ENCODE results near the gene RASSF6.
A peak's percentile ranks its signal among the peaks of the same experiment; 100 is the strongest.
"Not testable (repeated sequence)": the region's sequence is repeated elsewhere in the genome, so short reads cannot be mapped to it uniquely, and the experiment has no call there.

Gene RASSF6

GRCh38 chr4:73606465-73606974 is 13.7 kb downstream of the RASSF6 start:
- H3K4me3 ChIP-seq (ENCODE audit: low read depth, low read length), result no peak overlapping the region
- TF ChIP-seq CTCF (IDR thresholded peaks at IDR 0.05; ENCODE audit: low read depth, low read length), result no peak
- DNase-seq (ENCODE audit: low read depth, low spot score), result no peak
- in situ Hi-C loops (cut with HindIII; ENCODE audit: low sequenced_read_pairs), result no loop called here

- in situ Hi-C loops (cut with HindIII; ENCODE audit: low sequenced_read_pairs), result no loop called here
- no peak for TF ChIP-seq CTCF (IDR thresholded peaks at IDR 0.05; ENCODE audit: low read depth, low read length)
- H3K4me3 ChIP-seq (ENCODE audit: low read depth, low read length), result no peak overlapping the region
- DNase-seq (ENCODE audit: low read depth, low spot score), result no peak
Observed at GRCh38 chr4:73603854-73604584, 16.2 kb downstream of the RASSF6 start.

GRCh38 chr4:73603271-73603710 is 16.9 kb downstream of the RASSF6 start:
- peak; percentile 86 for DNase-seq (ENCODE audit: low read depth, low spot score)

GRCh38 chr4:73600954-73601353 is 19.3 kb downstream of the RASSF6 start:
- no peak overlapping the region for H3K4me3 ChIP-seq (ENCODE audit: low read depth, low read length)
- TF ChIP-seq CTCF (IDR thresholded peaks at IDR 0.05; ENCODE audit: low read depth, low read length), result no peak
- DNase-seq (ENCODE audit: low read depth, low spot score), result no peak
- in situ Hi-C loops (cut with HindIII; ENCODE audit: low sequenced_read_pairs), result no loop called here

More at GRCh38 chr4:73603271-73603710, 16.9 kb downstream of the RASSF6 start:
- TF ChIP-seq CTCF (IDR thresholded peaks at IDR 0.05; ENCODE audit: low read depth, low read length), result no peak
- no peak overlapping the region for H3K4me3 ChIP-seq (ENCODE audit: low read depth, low read length)
- in situ Hi-C loops (cut with HindIII; ENCODE audit: low sequenced_read_pairs), result no loop called here

- H3K4me3 ChIP-seq (ENCODE audit: low read depth, low read length), result no peak overlapping the region
- peak; percentile 76 for DNase-seq (ENCODE audit: low read depth, low spot score)
- TF ChIP-seq CTCF (IDR thresholded peaks at IDR 0.05; ENCODE audit: low read depth, low read length), result no peak
- in situ Hi-C loops (cut with HindIII; ENCODE audit: low sequenced_read_pairs), result no loop called here
Observed at GRCh38 chr4:73599182-73599581, 21.1 kb downstream of the RASSF6 start.

- no peak overlapping the region for H3K4me3 ChIP-seq (ENCODE audit: low read depth, low read length)
- TF ChIP-seq CTCF (IDR thresholded peaks at IDR 0.05; ENCODE audit: low read depth, low read length), result no peak
- DNase-seq (ENCODE audit: low read depth, low spot score), result no peak
- in situ Hi-C loops (cut with HindIII; ENCODE audit: low sequenced_read_pairs), result no loop called here
Observed at GRCh38 chr4:73597594-73597993, 22.6 kb downstream of the RASSF6 start.

GRCh38 chr4:73597183-73597582 is 23.1 kb downstream of the RASSF6 start:
- H3K4me3 ChIP-seq (ENCODE audit: low read depth, low read length); DNase-seq (ENCODE audit: low read depth, low spot score); in situ Hi-C loops (cut with HindIII; ENCODE audit: low sequenced_read_pairs): not testable (repeated sequence)
